ENCODE measurements around the gene VTN.

- TF ChIP-seq POLR2AphosphoS5 (IDR thresholded peaks at IDR 0.05; ENCODE audit: low read depth, low read length) (no peak), POLR2A (IDR thresholded peaks at IDR 0.05; ENCODE audit: low read depth, low read length) (no peak)
These were observed 22.4 kb upstream of the VTN start for GRCh38 chr17:28392491-28392890.
